Epidermal melanocyte (primary cell): ENCODE data around the gene ZNF354C.

Source experiments
- DNase-seq: peaks from one replicate; pipeline ENCODE4 v3.0.0; 2011; ENCODE audit warnings: low spot score; ENCODE audit not compliant: insufficient read length

ZNF354C gene

GRCh38 chr5:179113945-179114641 lies 53.9 kb downstream of the ZNF354C start:
- no peak for DNase-seq

- DNase-seq = no peak
Measured at GRCh38 chr5:179114756-179115155, 54.6 kb downstream of the ZNF354C start.

GRCh38 chr5:179115307-179115706 lies 55.1 kb downstream of the ZNF354C start:
- no peak for DNase-seq

GRCh38 chr5:179115845-179116524 lies 55.8 kb downstream of the ZNF354C start:
- no peak for DNase-seq

GRCh38 chr5:179118338-179118737 lies 58.2 kb downstream of the ZNF354C start:
- DNase-seq = no peak

GRCh38 chr5:179118756-179119414 lies 58.7 kb downstream of the ZNF354C start:
- no peak for DNase-seq

GRCh38 chr5:179119415-179120170 lies 59.4 kb downstream of the ZNF354C start:
- no peak for DNase-seq

GRCh38 chr5:179120421-179120861 lies 60.3 kb downstream of the ZNF354C start:
- no peak for DNase-seq

GRCh38 chr5:179120951-179121666 lies 60.9 kb downstream of the ZNF354C start:
- no peak for DNase-seq

GRCh38 chr5:179121667-179122111 lies 61.5 kb downstream of the ZNF354C start:
- DNase-seq = no peak

- no peak for DNase-seq
Measured at GRCh38 chr5:179122411-179123108, 62.4 kb downstream of the ZNF354C start.

- DNase-seq = no peak
Measured at GRCh38 chr5:179123109-179123426, 62.9 kb downstream of the ZNF354C start.

GRCh38 chr5:179123491-179124272 lies 63.5 kb downstream of the ZNF354C start:
- DNase-seq = no peak

GRCh38 chr5:179124273-179124852 lies 64.2 kb downstream of the ZNF354C start:
- no peak for DNase-seq

GRCh38 chr5:179124853-179125788 lies 64.9 kb downstream of the ZNF354C start:
- no peak for DNase-seq

GRCh38 chr5:179125789-179126505 lies 65.8 kb downstream of the ZNF354C start:
- no peak for DNase-seq

- DNase-seq = no peak
Measured at GRCh38 chr5:179126506-179126991, 66.4 kb downstream of the ZNF354C start.
